AG08396 (cell line): ENCODE data around the gene OTUD1.

Experiments
- DNase-seq: peaks from one replicate; pipeline ENCODE4 v3.0.0; 2012; ENCODE audit warnings: low spot score, mixed read lengths

The OTUD1 gene

DNA sequence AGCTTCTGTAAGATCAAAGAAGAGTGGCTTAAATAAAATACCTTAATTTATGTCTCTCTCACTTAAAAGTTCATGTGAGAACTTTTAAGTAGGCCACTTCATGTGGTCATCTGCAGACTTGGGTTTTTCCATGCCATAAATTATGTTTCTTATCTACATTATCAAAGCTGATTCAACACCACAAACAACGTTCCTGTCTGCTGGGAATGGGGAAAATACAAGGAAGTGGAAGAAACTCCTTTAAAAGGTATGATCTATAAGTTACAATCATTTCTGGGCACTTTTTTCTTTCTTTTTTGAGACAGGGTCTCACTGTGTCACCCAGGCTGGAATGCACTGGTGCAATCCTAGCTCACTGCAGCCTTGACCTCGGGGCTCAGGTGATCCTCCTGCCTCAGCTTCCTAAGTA lies 16.9 kb upstream of the OTUD1 start:
- no peak for DNase-seq

DNA sequence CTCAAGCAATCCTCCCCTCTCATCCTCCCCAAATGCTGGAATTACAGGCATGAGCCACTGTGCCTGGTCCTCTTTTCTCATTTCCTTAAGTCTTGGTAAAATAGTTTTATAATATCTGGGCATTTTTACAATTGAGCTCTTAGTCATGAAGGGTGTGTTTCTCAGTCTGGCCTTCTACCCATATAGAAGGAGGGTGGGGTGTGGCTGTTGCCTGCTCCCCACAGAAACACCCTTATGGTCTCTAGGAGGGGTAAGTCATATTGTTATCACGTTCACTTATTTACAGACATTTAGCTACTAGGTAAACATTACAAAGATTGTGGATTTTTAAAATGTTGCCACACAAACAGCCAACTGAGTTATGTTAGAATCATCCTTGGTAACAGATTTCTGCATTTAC lies 6.7 kb upstream of the OTUD1 start:
- no peak for DNase-seq

DNA sequence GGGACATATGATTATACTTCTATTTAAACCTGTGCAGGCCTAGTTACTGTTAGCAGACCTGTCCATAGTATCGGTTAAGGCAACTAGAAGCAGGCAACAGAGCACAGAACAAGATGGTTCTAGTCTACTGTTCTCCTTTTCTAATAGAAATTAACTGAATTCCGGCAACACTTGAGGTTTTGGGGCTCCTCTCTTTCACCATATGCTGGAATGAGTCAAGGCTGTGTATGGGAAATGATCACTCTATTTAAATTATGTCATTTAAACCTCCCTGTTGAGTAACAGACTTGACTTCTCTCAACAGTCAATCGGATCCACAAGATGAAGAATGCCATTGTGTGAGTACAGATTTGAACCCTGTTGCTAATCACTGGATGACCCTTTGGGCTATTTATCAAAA lies 6.2 kb upstream of the OTUD1 start:
- no peak for DNase-seq

DNA sequence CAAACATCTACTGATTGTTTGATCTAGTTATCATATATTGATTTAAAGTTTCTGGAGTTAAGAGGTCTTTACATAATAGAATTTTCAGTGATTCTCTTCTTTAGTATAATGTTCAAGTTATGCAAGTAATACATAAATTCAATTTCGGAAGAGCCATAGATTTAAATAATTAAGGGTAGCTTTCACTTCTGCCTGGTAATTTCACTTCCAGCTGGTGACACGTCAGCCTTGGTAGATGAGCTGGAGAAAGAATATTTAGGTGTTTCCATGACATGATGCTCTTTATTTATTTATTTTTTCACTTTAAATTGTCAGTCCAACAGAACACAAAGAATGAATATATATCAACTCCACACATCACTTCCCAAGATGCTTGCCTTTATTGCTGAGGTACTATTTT lies 5.2 kb upstream of the OTUD1 start:
- DNase-seq: no peak

DNA sequence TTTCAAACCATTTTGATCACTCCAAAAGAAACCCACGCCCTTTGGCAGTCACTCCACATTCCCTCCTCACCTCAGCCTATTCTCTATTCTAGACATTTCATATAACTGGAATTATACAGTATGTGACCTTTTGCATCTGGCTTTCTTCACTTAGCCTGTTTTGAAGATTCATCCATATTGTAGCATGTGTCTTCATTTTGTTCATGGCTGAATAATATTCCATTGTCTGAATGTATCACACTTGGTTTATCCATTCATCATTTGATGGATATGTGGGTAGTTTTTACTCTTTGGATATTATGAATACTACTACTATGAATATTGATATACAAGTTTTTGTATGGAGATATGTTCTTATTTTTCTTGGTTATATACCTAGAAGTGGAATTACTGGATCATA lies 3.5 kb upstream of the OTUD1 start:
- DNase-seq: no peak

DNA sequence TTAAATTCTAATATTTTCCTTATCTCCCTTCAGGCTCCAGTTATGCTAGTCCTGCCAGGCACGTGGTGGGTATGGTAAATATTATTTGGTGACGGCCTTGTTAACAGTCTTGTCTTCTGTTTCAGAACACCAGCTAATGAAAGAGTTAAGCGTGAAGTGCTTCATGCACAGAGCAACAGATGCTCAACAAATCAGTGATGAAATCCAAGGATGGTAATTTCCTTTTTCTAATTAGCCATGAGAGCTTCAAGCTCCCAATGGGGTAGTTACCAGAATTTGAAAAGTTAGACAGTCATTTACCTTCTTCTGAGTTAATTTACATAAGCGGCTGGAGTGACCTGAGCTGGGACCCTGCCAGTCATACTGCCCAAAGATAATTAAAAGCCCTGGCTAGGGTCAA lies 1.9 kb upstream of the OTUD1 start:
- no peak for DNase-seq

DNA sequence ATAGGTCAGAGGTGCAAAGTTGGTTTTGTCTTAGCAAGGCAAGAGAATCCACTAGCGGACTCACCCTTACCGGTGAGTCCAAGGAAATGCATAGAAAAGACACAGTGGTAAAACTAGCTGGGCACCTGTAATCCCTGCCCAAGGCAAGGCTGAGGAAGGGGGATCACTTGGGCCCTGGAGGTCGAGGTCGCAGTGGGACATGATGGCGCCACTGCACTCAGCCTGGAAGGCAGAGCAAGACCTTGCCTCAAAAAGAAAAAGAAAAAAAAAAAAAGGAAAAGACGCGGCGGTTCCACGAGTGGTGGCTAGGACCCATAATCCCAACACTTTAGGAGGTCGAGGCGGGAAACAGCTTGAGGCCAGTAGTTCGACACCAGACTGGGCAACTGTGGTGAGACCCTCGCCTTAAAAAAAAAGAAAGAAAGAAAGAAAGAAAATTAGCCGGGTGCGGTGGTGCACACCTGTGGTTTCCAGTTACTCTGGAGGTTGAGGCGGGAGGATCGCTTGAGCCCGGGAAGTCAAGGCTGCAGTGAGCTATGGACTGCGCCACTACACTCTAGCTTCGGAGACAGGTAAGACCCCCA lies 820 bp upstream of the OTUD1 start:
- no peak for DNase-seq

DNA sequence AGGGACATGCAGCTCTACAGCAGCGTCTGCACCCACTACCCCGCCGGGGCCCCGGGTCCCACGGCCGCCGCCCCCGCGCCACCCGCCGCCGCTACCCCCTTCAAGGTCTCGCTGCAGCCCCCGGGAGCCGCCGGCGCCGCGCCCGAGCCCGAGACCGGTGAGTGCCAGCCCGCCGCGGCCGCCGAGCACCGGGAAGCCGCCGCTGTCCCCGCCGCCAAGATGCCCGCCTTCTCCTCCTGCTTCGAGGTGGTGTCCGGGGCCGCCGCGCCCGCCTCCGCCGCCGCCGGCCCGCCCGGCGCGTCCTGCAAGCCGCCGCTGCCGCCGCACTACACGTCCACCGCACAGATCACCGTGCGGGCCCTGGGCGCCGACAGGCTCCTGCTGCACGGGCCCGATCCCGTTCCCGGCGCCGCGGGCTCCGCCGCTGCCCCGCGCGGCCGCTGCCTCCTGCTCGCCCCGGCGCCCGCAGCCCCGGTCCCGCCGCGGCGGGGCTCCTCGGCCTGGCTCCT lies 631 bp downstream of the OTUD1 start:
- DNase-seq: peak; percentile 62

DNA sequence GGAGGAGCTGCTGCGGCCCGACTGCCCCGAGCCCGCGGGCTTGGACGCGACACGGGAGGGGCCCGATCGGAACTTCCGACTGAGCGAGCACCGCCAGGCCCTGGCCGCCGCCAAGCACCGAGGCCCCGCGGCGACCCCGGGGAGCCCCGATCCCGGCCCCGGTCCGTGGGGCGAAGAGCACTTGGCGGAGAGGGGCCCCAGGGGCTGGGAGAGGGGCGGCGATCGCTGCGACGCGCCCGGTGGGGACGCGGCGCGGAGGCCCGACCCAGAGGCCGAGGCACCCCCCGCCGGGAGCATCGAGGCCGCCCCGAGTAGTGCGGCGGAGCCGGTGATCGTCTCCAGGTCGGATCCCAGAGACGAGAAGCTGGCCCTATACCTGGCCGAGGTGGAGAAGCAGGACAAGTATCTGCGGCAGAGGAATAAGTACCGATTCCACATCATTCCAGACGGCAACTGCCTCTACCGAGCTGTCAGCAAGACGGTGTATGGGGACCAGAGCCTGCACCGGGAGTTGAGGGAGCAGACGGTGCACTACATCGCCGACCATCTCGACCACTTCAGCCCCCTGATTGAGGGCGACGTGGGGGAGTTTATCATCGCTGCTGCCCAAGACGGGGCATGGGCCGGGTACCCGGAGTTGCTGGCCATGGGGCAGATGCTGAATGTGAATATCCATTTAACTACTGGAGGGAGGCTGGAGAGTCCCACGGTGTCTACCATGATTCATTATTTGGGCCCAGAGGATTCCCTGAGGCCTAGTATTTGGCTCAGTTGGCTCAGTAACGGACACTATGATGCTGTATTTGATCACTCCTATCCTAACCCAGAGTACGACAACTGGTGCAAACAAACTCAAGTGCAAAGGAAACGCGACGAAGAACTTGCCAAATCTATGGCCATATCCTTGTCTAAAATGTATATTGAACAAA lies 1.4 kb downstream of the OTUD1 start:
- DNase-seq: peak; percentile 47

DNA sequence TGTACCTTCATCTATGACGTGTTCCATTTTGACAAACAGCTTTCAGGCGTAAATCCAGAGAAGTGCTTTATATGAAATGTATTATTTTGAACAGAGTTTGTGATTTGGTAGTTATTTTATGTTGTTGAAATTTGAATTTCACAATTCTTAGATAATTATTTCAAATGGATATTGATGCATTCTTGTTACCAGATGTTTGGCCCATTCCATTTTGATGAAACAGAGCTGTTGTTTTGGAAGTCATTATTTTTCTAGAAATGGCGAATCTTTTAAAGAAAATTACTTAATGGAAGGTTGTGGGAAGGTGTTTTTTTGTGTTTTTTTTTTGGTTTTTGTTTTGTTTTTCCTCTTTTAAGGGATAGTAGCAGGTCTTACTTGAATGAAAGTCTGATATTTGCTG lies 2.4 kb downstream of the OTUD1 start:
- DNase-seq: no peak

DNA sequence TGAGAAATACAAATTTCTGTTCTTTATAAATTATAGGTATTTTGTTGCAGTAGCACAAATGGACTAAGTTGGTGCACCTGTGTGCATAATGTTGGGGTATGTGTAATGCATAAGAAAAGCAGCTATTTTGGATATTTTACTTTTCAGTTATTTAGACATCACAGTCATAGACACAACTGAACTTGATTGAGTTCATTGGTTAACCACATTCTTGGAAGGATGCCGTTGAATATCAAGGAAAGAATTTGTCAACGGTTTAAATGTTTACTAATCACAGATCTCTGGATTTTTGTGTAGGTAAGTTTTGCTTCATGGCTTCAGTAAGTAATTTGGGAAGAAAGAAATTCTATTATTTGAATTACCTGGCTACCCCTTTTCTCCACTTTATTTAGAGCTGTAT lies 4.1 kb downstream of the OTUD1 start:
- DNase-seq: peak; percentile 46

DNA sequence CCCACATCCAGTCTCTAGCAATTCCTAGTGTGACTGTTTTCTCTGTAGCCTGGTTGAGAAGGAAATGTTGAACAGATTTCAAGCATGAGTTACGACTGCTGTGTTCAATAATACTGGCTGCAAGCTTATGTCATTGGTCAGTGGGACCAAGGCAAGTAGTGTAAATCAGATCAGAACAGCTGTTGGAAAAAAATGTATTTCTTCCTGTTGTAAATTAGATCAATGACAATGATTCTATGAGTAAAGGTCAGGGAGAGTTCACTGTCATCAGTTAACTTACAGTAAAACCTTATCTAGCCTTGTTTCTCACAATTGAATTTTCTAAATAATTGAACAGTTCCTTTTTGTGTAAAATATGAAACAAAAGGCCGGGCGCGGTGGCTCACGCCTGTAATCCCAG lies 6.7 kb downstream of the OTUD1 start:
- no peak for DNase-seq

DNA sequence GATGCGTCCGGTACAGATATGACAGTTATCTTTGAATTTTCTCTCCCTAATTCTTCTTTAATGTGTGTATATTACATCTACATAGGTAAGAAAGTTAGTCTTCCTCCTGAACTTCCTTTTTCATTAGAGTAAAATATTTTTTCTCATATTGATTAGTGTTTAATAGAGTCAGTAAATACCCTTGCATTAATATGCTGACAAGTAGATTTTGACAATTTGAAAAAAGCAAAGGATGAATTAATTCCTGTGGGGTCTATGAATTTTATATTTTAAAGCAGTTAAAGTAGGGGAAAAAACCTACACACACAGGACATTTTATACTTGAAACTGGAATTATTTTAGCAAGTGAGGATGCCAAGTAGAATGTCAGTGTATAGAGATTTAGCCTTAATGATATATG lies 9.4 kb downstream of the OTUD1 start:
- no peak for DNase-seq

DNA sequence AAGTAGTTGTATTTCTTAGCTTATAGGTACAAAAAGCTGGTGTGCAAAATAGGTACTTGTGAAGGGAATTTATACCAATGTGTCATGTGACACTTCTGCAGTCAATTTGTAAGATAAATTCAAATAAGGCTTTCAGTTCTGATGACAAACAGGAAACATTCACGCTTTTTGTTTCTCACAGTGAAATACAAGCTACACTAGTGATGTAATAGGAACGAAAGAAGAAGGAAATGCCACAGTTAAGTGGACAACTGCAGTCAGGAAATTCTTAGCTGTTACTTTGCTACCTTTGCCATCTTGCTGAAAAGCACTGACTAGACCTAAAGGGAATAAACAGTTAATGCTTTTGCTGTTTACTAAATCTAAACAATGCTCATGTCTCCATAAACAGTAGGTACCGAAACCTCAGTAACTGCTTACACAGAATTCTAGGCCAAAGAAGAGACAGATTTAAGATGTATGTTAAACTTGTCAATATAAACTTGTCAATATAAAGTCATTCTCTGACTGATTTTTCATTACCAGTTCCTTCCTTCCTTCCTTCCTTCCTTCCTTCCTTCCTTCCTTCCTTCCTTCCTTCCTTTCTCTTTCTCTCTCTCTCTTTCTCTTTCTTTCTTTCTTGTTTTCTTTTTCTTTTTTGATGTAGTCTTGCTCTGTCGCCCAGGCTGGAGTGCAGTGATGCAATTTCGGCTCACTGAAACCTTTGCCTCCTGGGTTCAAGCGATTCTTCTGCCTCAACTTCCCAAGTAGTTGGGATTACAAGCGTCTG lies 10.1 kb downstream of the OTUD1 start:
- DNase-seq: no peak

DNA sequence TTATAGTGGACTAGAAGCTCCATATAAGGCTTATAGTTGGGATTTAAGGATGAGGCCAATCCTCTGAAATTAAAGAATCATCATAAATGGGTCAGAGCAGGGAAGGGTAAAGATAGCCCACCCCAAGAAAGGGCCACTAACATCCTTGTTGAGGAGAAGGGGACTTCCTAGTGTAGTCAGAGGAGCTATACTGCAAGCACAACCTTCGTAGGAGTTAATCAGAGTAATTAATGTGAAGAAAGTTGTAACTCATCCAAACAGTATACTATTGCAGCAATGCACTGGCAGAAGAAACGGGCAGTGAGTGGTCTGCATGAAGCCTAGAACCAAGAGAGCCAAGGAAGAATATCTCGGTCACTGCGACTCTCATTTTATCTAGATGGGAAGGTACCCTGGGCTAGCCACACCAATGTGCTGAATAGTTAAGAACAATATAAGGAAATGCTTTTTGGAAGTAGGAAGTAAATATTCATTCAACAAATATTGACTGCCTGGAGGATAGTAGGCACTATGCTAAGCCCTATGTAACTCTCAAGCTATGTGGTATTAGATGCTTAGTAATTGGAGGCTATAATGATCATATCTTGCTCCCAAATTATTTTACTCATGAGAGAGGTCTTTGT lies 13.3 kb downstream of the OTUD1 start:
- no peak for DNase-seq

DNA sequence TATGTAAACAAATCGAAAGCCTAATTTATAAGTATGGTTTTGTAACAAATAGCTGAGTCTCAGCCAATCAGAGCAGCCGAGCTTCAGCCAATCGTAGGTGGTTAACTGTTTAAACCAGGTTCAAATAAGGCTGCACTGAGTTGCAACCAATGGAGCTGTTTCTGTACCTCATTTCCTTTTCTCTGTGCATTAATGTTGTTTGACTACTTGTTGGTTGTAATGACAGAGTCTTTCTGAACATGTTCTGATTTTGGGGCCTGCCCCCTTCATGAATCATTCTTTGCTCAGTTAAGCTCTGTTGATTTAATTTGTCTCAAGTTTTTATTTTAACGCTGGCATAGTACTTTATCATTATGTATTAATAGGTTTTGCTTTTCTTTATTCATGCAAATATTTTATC lies 14.6 kb downstream of the OTUD1 start:
- DNase-seq: no peak

DNA sequence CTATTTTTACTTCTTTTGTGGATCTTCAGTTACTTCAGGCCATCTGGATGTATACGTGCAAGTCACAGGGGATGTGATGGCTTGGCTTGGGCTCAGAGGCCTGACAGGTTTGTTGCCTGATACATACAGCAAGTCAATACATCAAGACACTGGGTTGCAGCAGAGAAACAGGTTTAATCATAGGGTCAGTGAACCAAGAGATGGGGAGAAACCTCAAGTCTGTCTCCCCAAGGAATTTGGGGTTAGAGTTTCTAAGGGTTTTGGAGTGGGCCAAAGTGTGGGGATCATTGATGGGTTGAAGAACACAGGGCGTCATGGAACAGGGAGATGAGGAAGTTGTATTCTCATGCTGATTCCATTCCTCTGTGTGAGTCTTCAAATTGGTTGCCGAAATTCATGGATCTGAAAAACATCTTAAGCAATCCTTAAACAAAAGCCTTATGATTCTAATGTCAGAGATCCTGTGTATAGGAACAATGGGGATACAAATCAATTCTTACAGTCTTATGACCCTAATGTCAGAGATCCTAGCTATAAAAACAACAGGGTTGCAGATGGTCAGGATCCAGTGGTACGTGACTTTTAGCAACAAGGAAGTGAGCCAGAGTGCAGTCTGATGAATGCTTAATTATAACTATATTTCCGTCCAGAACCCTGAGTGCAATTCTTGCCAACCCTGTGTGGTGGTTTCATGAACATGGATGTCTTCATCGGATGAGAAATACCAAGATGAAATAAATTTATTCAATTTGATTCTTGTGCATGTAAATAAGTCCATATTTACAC lies 18.9 kb downstream of the OTUD1 start:
- no peak for DNase-seq

DNA sequence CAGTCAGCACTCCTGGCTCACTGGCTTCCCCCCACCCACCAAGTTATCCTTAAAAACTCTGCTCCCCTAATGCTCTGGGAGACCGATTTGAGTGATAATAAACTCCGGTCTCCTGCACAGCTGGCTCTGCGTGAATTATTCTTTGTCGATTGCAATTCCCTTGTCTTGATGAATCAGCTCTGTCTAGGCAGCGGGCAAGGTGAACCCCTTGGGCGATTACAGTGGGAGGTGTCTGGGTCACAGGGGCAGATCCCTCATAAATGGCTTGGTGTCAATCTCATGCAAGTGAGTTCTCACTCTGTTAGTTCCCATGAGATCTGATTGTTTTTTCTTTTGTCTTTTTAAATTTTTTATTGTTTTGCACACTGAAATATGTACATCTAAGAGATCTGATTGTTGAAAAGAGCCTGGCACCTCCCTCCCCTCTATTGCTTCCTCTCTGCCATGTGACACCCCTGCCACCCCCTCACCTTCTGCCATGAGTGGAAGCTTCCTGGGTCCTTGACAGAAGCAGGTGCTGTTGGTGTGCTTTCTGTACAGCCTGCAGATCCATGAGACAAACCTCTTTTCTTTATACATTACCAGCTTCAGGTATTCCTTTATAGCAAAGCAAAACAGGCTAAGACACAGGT lies 20.5 kb downstream of the OTUD1 start:
- DNase-seq: no peak

DNA sequence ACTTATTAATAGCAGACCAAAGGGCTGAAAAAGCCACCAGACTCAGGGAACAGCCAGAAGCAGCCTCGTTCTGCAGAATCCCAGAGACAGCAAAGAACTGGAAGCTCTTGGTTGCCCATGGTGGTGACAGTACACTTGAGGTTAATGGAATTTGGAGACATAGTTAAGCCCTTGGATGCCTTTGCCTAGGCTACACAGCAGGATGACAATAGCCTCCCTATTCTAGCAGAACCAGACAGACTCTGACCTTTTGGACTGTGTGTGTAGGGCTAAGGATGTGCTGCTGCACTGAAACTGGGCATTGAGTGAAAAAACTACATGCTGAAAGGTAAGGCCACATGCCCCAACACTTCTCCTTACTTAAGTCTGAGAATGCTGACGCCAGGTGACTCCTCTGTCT lies 22.7 kb downstream of the OTUD1 start:
- no peak for DNase-seq

DNA sequence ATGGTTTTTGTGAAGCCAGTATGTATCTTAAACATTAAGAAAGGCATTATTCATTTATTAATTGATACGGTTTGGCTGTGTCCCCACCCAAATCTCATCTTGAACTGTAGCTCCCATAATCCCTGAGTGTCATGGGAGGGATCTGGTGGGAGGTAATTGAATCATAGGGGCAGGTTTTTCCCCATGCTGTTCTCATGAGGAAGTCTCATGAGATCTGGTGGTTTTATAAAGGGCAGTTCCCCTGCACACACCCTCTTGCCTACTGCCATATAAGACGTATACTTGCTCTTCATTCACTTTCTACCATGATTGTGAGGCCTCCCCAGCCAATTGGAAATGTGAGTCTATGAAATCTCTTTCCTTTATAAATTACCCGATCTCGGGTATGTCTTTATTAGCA lies 28.1 kb downstream of the OTUD1 start:
- no peak for DNase-seq

DNA sequence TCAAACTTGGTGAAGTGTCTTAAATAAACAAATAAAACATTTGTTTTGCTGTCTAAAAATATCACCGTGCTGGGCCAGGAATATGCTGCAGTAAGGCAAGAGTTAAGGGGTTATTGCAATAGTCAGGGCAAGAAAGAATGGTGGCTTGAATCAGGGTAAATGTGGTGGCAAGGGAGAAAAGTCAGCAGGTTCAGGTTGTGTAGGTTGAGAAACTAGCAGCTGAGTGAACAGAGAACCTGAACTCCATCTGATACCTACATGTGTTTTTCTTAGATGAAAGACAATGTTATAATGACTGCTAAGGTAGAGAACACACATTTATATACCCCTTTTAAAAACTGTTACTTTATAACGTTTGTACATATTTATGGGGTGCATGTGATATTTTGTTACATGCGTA lies 28.7 kb downstream of the OTUD1 start:
- DNase-seq: no peak
